RWPE1 (cell line): ENCODE data around the gene ARHGAP28.

Experiments
- CTCF ChIA-PET: fragments of 350-600 bp; sonication (Branson Sonifier 250); formaldehyde crosslinking; extraction: SDS; loops from one replicate; lab custom pipeline; 2021; lab: Yijun Ruan, JAX
- POLR2A ChIA-PET: fragments of 400-600 bp; formaldehyde crosslinking; extraction: SDS; loops from one replicate; lab custom pipeline; 2020; ENCODE audit warnings: antibody characterized with exemption; ENCODE audit not compliant: low non-redundant PET; lab: Yijun Ruan, JAX
- DNase-seq: peaks from one replicate; pipeline ENCODE4 v3.0.0; 2012; ENCODE audit warnings: low spot score
- H3K27ac ChIP-seq: fragments of 450-650 bp; 2 replicates; pipeline ENCODE4 v1.5.1; 2017
- CTCF ChIP-seq: fragments of 450-650 bp; conservative IDR thresholded peaks from 2 replicates; pipeline ENCODE4 v1.5.1; 2017; ENCODE audit warnings: low read depth, mild to moderate bottlenecking

Gene ARHGAP28

GRCh38 chr18:6901286-6901926 is 171.9 kb downstream of the ARHGAP28 start:
- no peak overlapping the region for H3K27ac ChIP-seq
- ChIA-PET CTCF (no interaction called here), POLR2A (no interaction called here)
- DNase-seq, result no peak
- TF ChIP-seq CTCF, result no peak

- TF ChIP-seq CTCF, result no peak
- H3K27ac ChIP-seq, result no peak overlapping the region
- no peak for DNase-seq
- CTCF ChIA-PET, result interaction anchor here (0.6 to 4.0 kb wide), 2 partner anchors 105 to 161 kb away, joined by 4 to 31 read pairs; no protein-coding TSS in a partner anchor
- POLR2A ChIA-PET, result no interaction called here
These were observed 187.6 kb downstream of the ARHGAP28 start for GRCh38 chr18:6917072-6917471.

GRCh38 chr18:6920099-6920955 is 190.8 kb downstream of the ARHGAP28 start:
- CTCF ChIA-PET, result interaction anchor here (0.5 to 4.0 kb wide), 19 partner anchors 9 to 1787 kb away, joined by 3 to 35 read pairs (median 4); no protein-coding TSS in a partner anchor
- DNase-seq, result peak; percentile 44
- H3K27ac ChIP-seq, result no peak overlapping the region
- peak; percentile 86 for TF ChIP-seq CTCF
- POLR2A ChIA-PET, result no interaction called here

GRCh38 chr18:6921571-6921970 is 192.1 kb downstream of the ARHGAP28 start:
- no peak for DNase-seq
- CTCF ChIA-PET, result interaction anchor here (1.6 kb wide), 1 partner anchor 100 kb away, joined by 12 read pairs; no protein-coding TSS in a partner anchor
- POLR2A ChIA-PET, result no interaction called here
- H3K27ac ChIP-seq, result no peak overlapping the region
- no peak for TF ChIP-seq CTCF

GRCh38 chr18:6923220-6923619 is 193.7 kb downstream of the ARHGAP28 start:
- CTCF ChIA-PET, result interaction anchor here (0.6 kb wide), 1 partner anchor 93 kb away, joined by 3 read pairs; no protein-coding TSS in a partner anchor

More at GRCh38 chr18:6923220-6923619, 193.7 kb downstream of the ARHGAP28 start:
- POLR2A ChIA-PET, result no interaction called here
- DNase-seq, result no peak
- no peak for TF ChIP-seq CTCF
- no peak overlapping the region for H3K27ac ChIP-seq
